Caco-2 (cell line): ENCODE results near the gene SHE. TPM values are rescaled to one million over a fixed set of nuclear protein-coding genes. Genes with fewer than 3 reads are reported as not detected.

Experiments used
- BruUV-seq: library from RNA; stranded (reverse); fragments of 400-500 nt; replicated peaks from 2 replicates; lab custom pipeline; 2021; lab: Mats Ljungman, UMichigan
- CTCF ChIA-PET: fragments of 300-600 bp; sonication (Branson Sonifier 250); formaldehyde crosslinking; loops from one replicate; lab custom pipeline; 2022; ENCODE audit warnings: antibody characterized with exemption; lab: Charles Lee
- POLR2A ChIA-PET: fragments of 300-600 bp; sonication (Branson Sonifier 250); formaldehyde crosslinking; loops from one replicate; lab custom pipeline; 2022; ENCODE audit warnings: antibody characterized with exemption; lab: Charles Lee
- DNase-seq, 2 experiments: peaks; one replicate each; pipeline versions ENCODE4 v3.0.0 to v3.0.0-alpha.2; 2020 to 2022
- H3K27me3 ChIP-seq: replicated peaks from 2 replicates; pipeline ENCODE4 v1.6.0; 2011; ENCODE audit warnings: low read length; ENCODE audit not compliant: control insufficient read depth, insufficient read depth
- H3K36me3 ChIP-seq: 2 replicates; pipeline ENCODE4 v1.5.1; 2011; ENCODE audit warnings: low read length; ENCODE audit not compliant: control insufficient read depth, insufficient read depth
- H3K4me1 ChIP-seq: fragments of 250-450 bp; sonication (Bioruptor Pico); 2 replicates; pipeline ENCODE4 v1.5.1; 2020; ENCODE audit warnings: mild to moderate bottlenecking
- H3K4me3 ChIP-seq: 2 replicates; pipeline ENCODE4 v1.5.1; 2011; ENCODE audit warnings: low read depth, mild to moderate bottlenecking, control low read depth, low read length
- H3K9me3 ChIP-seq: fragments of 250-450 bp; sonication (Bioruptor Pico); 2 replicates; pipeline ENCODE4 v1.5.1; 2020; ENCODE audit warnings: mild to moderate bottlenecking, moderate library complexity
- H3K27ac Mint-ChIP-seq: one replicate; pipeline ENCODE4 v1.8.0; 2022; ENCODE audit warnings: mixed read lengths; ENCODE audit not compliant: unreplicated experiment
- H3K27me3 Mint-ChIP-seq: one replicate; pipeline ENCODE4 v1.8.0; 2022; ENCODE audit warnings: mixed read lengths; ENCODE audit not compliant: insufficient read depth, unreplicated experiment
- H3K36me3 Mint-ChIP-seq: one replicate; pipeline ENCODE4 v1.8.0; 2022; ENCODE audit warnings: mild to moderate bottlenecking, mixed read lengths; ENCODE audit not compliant: insufficient read depth, unreplicated experiment
- H3K4me1 Mint-ChIP-seq: one replicate; pipeline ENCODE4 v1.8.0; 2022; ENCODE audit warnings: low read depth, mixed read lengths; ENCODE audit not compliant: unreplicated experiment
- H3K4me3 Mint-ChIP-seq: one replicate; pipeline ENCODE4 v1.8.0; 2022; ENCODE audit warnings: mild to moderate bottlenecking, moderate library complexity, mixed read lengths; ENCODE audit not compliant: unreplicated experiment
- H3K9me3 Mint-ChIP-seq: one replicate; pipeline ENCODE4 v1.8.0; 2022; ENCODE audit warnings: mixed read lengths; ENCODE audit not compliant: unreplicated experiment
- CTCF ChIP-seq, 2 experiments: fragments of 200-600 bp in 1 of 2; IDR thresholded peaks; 1 replicate in 1 of 2; 2 replicates in 1 of 2; pipeline versions ENCODE4 v1.5.1 to v1.8.0; 2011 to 2022; ENCODE audit warnings: antibody characterized with exemption in 1 of 2, control low read depth in 1 of 2, inconsistent platforms in 1 of 2, low read depth in 1 of 2, low read length in 1 of 2, mild to moderate bottlenecking in 1 of 2, moderate library complexity in 1 of 2; ENCODE audit not compliant: insufficient read depth in 1 of 2, severe bottlenecking in 1 of 2, unreplicated experiment in 1 of 2
- intact Hi-C: fragments of 100-400 bp; cut with micrococcal nuclease; formaldehyde crosslinking; loops from one replicate; pipeline ENCODE4 v1.10.0; 2022; ENCODE audit not compliant: unreplicated experiment
- total RNA-seq: library from RNA; stranded (reverse); gene quantifications from 2 replicates; pipeline ENCODE4 v1.2.3, GENCODE V29; 2022

The SHE gene
- total RNA-seq, 1 experiment from 2014 or later = not detected

DNA sequence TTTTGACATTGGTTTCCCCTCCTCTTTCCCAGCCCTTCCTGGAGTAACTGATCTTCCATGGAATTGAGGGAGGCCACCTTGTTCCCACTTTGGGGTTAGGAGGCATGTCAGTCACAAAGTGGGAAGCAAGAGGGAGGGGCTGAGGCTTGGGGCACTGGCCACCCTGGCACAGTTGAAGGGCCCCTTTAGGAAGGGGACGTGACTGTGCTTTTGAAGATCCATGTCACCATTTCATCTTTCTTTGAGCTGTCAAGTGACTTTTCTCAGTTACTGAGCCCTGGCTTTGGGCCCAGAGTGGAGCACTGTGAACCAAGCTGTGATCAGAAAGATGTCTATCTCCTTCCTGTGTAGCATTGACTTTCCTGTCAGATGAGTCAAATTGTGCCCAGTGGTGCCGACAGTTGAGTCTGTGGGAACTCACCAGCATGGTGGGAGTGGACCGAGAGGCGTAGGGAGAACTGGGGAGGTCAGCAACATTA is 38.7 kb downstream of the SHE start:
- TF ChIP-seq CTCF (IDR thresholded peaks at IDR 0.05; ENCODE audit: insufficient read depth in 1 of 2, low read depth in 1 of 2, low read length in 1 of 2, severe bottlenecking in 1 of 2, unreplicated experiment in 1 of 2) = no peak
- POLR2A ChIA-PET = no interaction called here
- Histone ChIP-seq H3K4me3 (no peak overlapping the region), H3K4me1 (no peaks in the 10 kb centered on the region), H3K36me3 (no peaks in the 10 kb centered on the region), H3K27me3 (no peaks in the 10 kb centered on the region), H3K9me3 (no peaks in the 10 kb centered on the region)
- Mint-ChIP-seq H3K27ac (peak overlapping the region; percentile 24), H3K36me3 (no peaks in the 10 kb centered on the region), H3K9me3 (no peaks in the 10 kb centered on the region), H3K4me3 (no peak overlapping the region), H3K4me1 (peaks cover 7% of the 10 kb centered on the region), H3K27me3 (no peaks in the 10 kb centered on the region)
- no TSS peak for BruUV-seq
- no peak for DNase-seq
- CTCF ChIA-PET = no interaction called here
- intact Hi-C loops = no loop called here

DNA sequence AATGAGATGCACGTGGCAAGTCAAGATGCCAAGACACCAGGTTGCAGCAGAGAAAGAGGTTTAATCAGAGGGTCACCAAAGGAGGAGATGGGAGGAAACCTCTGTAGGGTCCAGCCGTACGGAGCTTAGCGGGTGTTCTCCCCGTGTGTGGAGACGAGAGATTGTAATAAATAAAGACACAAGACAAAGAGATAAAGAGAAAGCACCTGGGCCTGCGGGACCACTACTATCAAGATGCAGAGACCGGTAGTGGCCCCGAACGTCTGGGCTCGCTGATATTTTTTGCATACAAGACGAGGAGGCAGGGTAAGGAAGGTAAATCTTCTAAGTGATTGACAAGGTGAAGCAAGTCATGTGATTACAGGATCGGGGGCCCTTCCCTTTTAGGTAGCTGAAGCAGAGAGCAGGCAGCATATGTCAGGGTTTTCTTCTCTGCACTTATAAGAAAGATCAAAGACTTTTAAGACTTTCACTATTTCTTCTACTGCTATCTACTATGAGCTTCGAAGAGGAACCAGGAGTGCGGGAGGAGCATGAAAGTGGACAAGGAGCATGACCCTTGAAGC is 41.4 kb downstream of the SHE start:
- intact Hi-C loops = no loop called here
- no peak overlapping the region for H3K4me3 ChIP-seq
- no TSS peak for BruUV-seq

DNA sequence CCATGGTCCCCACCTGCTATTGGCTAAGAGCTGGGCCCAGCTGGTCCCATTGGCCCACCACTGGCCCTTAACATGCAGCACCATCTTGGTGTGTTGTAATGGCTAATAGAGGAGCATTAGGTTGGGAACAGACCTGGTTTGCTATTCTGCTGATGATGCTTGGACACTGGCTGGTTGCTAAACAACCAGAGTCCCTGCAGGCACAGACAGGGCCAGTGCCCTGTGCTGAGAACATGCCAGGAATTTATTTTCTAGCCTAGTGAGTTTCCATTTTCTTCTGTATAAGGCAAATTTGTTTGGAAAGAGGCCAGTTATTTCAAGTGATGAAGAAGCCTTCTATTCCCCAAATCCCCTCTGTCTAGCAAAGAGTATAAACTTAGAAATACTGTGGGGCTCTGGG is 43.1 kb downstream of the SHE start:
- no peaks in the 10 kb centered on the region for H3K4me1 ChIP-seq
- H3K9me3 ChIP-seq = no peaks in the 10 kb centered on the region
- no peak overlapping the region for H3K4me3 ChIP-seq
- H3K27ac Mint-ChIP-seq = no peak overlapping the region
- POLR2A ChIA-PET = no interaction called here
- H3K9me3 Mint-ChIP-seq = no peaks in the 10 kb centered on the region
- TF ChIP-seq CTCF (IDR thresholded peaks at IDR 0.05; ENCODE audit: insufficient read depth in 1 of 2, low read depth in 1 of 2, low read length in 1 of 2, severe bottlenecking in 1 of 2, unreplicated experiment in 1 of 2) = no peak
- CTCF ChIA-PET = no interaction called here
- intact Hi-C loops = no loop called here
- H3K4me3 Mint-ChIP-seq = no peak overlapping the region
- no TSS peak for BruUV-seq
- H3K4me1 Mint-ChIP-seq = no peaks in the 10 kb centered on the region
- no peaks in the 10 kb centered on the region for H3K27me3 ChIP-seq
- no peaks in the 10 kb centered on the region for H3K36me3 ChIP-seq
- no peaks in the 10 kb centered on the region for H3K36me3 Mint-ChIP-seq
- DNase-seq = no peak
- no peaks in the 10 kb centered on the region for H3K27me3 Mint-ChIP-seq

More for the DNA sequence above, 41.4 kb downstream of the SHE start:
- H3K27me3 ChIP-seq = no peaks in the 10 kb centered on the region
- H3K36me3 Mint-ChIP-seq = no peaks in the 10 kb centered on the region
- H3K4me1 Mint-ChIP-seq = peaks cover under 1% of the 10 kb centered on the region
- H3K9me3 ChIP-seq = no peaks in the 10 kb centered on the region
- H3K9me3 Mint-ChIP-seq = no peaks in the 10 kb centered on the region
- TF ChIP-seq CTCF (IDR thresholded peaks at IDR 0.05; ENCODE audit: insufficient read depth in 1 of 2, low read depth in 1 of 2, low read length in 1 of 2, severe bottlenecking in 1 of 2, unreplicated experiment in 1 of 2) = no peak
- ChIA-PET CTCF (interaction anchor here (0.9 kb wide), 1 partner anchor 86 kb away, joined by 3 read pairs; no protein-coding TSS in a partner anchor), POLR2A (no interaction called here)
- no peak for DNase-seq
- H3K4me3 Mint-ChIP-seq = no peak overlapping the region
- no peaks in the 10 kb centered on the region for H3K36me3 ChIP-seq
- no peaks in the 10 kb centered on the region for H3K27me3 Mint-ChIP-seq
- no peaks in the 10 kb centered on the region for H3K4me1 ChIP-seq
- no peak overlapping the region for H3K27ac Mint-ChIP-seq
